ENCODE data around the gene PAQR7.

The PAQR7 gene

DNA sequence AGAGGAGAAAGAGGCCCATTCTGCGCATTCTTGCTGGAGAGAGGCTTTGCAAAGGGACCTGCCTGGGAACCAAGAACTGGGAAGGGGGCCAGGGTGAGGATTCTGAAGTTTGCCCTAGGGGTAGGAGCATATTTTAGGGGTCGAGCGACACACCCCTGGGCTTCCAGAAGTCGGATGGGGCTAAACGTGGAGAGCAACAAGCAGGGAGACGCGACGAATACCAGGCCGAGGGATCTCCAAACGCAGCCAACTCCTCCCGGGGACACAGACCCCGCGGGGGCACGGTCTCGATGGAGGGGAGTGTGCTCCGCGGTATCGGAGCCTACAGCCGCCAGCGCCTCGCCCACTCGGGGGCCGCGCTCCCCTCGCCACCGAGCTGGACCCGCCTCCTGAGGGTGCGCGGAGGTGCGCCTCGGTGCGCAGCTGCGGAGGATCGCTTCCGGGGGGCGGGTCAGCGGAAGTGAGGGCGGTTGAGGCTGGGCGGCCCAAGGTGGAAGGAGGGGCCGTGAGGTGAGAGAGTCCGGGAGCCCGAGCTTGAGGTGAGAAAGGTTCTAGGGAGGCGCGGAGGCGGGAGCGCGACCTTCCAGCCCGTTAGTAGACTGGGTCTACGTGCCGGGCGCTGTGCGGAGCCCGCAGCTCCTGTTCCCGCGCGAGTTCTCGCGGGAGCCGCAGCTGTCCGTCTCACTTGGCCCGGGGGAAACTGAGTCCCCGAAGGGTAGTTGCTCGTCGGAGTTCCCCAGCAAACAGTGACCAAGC, 55.8 kb downstream of the PAQR7 start, which contains the start of gene MTFR1L:
MTFR1L (plus strand) TSS at position 464 of the 756 bp plus-strand sequence. CDS start 3,151 bp downstream, outside the sequence.
- Histone ChIP-seq H4K20me1 (ENCODE audit: insufficient read depth, low read length) (no peaks in the 10 kb centered on the region), H3K4me3 (ENCODE audit: low read length) (peak within 1 kb of the TSS; percentile 92), H3K9ac (ENCODE audit: low read length) (peak within 1 kb of the TSS; percentile 83), H3K36me3 (replicated peaks; ENCODE audit: low read depth, low read length) (no peaks in the 10 kb centered on the region), H3K9me3 (ENCODE audit: insufficient read depth, low read length) (no peaks in the 10 kb centered on the region), H3K27ac (ENCODE audit: low read length) (peak within 1 kb of the TSS; percentile 37), H3K27me3 (ENCODE audit: low read depth, low read length) (no peaks in the 10 kb centered on the region), H3K4me2 (ENCODE audit: low read length) (peak within 1 kb of the TSS; percentile 90), H2AFZ (ENCODE audit: low read depth, low read length) (peak within 1 kb of the TSS; percentile 72; the same call in 1 of the 2 replicates), H3K79me2 (ENCODE audit: low read length) (peaks cover 16% of the 10 kb centered on the region), H3K4me1 (ENCODE audit: low read length) (peaks cover 4% of the 10 kb centered on the region)
- TF ChIP-seq, protein P1, sequence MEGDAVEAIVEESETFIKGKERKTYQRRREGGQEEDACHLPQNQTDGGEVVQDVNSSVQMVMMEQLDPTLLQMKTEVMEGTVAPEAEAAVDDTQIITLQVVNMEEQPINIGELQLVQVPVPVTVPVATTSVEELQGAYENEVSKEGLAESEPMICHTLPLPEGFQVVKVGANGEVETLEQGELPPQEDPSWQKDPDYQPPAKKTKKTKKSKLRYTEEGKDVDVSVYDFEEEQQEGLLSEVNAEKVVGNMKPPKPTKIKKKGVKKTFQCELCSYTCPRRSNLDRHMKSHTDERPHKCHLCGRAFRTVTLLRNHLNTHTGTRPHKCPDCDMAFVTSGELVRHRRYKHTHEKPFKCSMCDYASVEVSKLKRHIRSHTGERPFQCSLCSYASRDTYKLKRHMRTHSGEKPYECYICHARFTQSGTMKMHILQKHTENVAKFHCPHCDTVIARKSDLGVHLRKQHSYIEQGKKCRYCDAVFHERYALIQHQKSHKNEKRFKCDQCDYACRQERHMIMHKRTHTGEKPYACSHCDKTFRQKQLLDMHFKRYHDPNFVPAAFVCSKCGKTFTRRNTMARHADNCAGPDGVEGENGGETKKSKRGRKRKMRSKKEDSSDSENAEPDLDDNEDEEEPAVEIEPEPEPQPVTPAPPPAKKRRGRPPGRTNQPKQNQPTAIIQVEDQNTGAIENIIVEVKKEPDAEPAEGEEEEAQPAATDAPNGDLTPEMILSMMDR (IDR thresholded peaks at IDR 0.05; ENCODE audit: low read depth, low read length): no peak
- no peak for TF ChIP-seq EZH2phosphoT487 (IDR thresholded peaks at IDR 0.05; ENCODE audit: low read depth)

- H3K4me1 ChIP-seq (ENCODE audit: low read length): peaks cover 6% of the 10 kb centered on the region
- H3K4me2 ChIP-seq (ENCODE audit: low read length): peak overlapping the region; percentile 90
- H3K27me3 ChIP-seq (ENCODE audit: low read depth, low read length): no peaks in the 10 kb centered on the region
- no peak for TF ChIP-seq EZH2phosphoT487 (IDR thresholded peaks at IDR 0.05; ENCODE audit: low read depth)
- TF ChIP-seq, protein P1 (IDR thresholded peaks at IDR 0.05; ENCODE audit: low read depth, low read length): no peak
- H3K9ac ChIP-seq (ENCODE audit: low read length): no peak overlapping the region
- no peak overlapping the region for H3K27ac ChIP-seq (ENCODE audit: low read length)
- H3K36me3 ChIP-seq (replicated peaks; ENCODE audit: low read depth, low read length): no peaks in the 10 kb centered on the region
- H3K4me3 ChIP-seq (ENCODE audit: low read length): peak overlapping the region; percentile 92; the same call in 1 of the 2 replicates
- no peaks in the 10 kb centered on the region for H3K9me3 ChIP-seq (ENCODE audit: insufficient read depth, low read length)
- no peaks in the 10 kb centered on the region for H4K20me1 ChIP-seq (ENCODE audit: insufficient read depth, low read length)
- H2AFZ ChIP-seq (ENCODE audit: low read depth, low read length): no peak overlapping the region
- H3K79me2 ChIP-seq (ENCODE audit: low read length): peaks cover 16% of the 10 kb centered on the region
Observed at GRCh38 chr1:25818569-25818968, 56.9 kb downstream of the PAQR7 start.

DNA sequence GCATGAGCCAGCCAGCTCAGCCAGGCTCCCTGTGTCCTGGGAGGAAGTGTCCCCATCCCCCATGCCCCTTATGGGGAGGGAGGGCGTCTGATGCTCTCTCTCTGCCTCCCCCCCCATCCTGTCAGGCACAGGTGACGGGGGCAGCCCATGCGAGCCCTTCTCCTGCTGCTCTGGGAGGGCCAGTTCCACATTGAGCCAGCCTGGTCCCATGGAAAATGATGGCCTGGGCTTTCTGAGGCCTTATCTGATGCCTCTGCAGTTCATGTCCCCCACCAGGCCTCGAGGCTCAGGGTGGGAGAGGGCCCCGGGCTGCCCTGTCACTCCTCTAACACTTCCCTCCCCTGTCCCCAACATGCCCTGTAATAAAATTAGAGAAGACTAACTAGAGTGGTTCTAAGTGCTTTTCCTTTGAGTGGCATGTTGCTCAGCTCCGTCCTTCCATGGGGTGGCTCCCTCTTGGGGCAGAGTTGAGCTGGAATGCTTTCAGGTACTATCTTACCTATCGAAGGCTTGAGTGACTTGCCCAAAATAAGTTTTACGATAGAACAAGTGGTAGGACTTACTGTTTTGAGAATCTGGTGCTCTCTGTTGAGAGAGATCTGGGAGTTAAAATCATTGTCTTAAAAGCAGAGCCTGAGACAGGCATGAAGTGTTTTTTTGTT, 57.5 kb downstream of the PAQR7 start:
- TF ChIP-seq, protein P1 (IDR thresholded peaks at IDR 0.05; ENCODE audit: low read depth, low read length): no peak
- TF ChIP-seq EZH2phosphoT487 (IDR thresholded peaks at IDR 0.05; ENCODE audit: low read depth): no peak
- Histone ChIP-seq H3K79me2 (ENCODE audit: low read length) (peaks cover 16% of the 10 kb centered on the region), H3K36me3 (replicated peaks; ENCODE audit: low read depth, low read length) (no peaks in the 10 kb centered on the region), H3K4me1 (ENCODE audit: low read length) (peaks cover 6% of the 10 kb centered on the region), H4K20me1 (ENCODE audit: insufficient read depth, low read length) (no peaks in the 10 kb centered on the region), H3K9ac (ENCODE audit: low read length) (no peak overlapping the region), H3K27ac (ENCODE audit: low read length) (no peak overlapping the region), H3K9me3 (ENCODE audit: insufficient read depth, low read length) (no peaks in the 10 kb centered on the region), H3K4me3 (ENCODE audit: low read length) (no peak overlapping the region), H3K4me2 (ENCODE audit: low read length) (no peak overlapping the region), H3K27me3 (ENCODE audit: low read depth, low read length) (no peaks in the 10 kb centered on the region), H2AFZ (ENCODE audit: low read depth, low read length) (no peak overlapping the region)

- Histone ChIP-seq H2AFZ (ENCODE audit: low read depth, low read length) (no peak overlapping the region), H3K27me3 (ENCODE audit: low read depth, low read length) (no peaks in the 10 kb centered on the region), H3K36me3 (replicated peaks; ENCODE audit: low read depth, low read length) (no peaks in the 10 kb centered on the region), H3K4me1 (ENCODE audit: low read length) (peaks cover 6% of the 10 kb centered on the region), H3K79me2 (ENCODE audit: low read length) (peaks cover 6% of the 10 kb centered on the region; the same call in 1 of the 2 replicates), H3K27ac (ENCODE audit: low read length) (no peak overlapping the region), H3K9me3 (ENCODE audit: insufficient read depth, low read length) (no peaks in the 10 kb centered on the region), H3K4me3 (ENCODE audit: low read length) (no peak overlapping the region), H3K9ac (ENCODE audit: low read length) (no peak overlapping the region), H3K4me2 (ENCODE audit: low read length) (no peak overlapping the region), H4K20me1 (ENCODE audit: insufficient read depth, low read length) (no peaks in the 10 kb centered on the region)
- TF ChIP-seq, protein P1 (IDR thresholded peaks at IDR 0.05; ENCODE audit: low read depth, low read length): no peak
- no peak for TF ChIP-seq EZH2phosphoT487 (IDR thresholded peaks at IDR 0.05; ENCODE audit: low read depth)
Observed at GRCh38 chr1:25816112-25816718, 59.3 kb downstream of the PAQR7 start.
